HG03460 (cell line): Measurements from ENCODE around the gene EIF4E1B.

ENCODE experiments used
- ATAC-seq: cut with Tn5 transposase; IDR thresholded peaks from one replicate; pipeline ENCODE4 v1.9.1; 2021; ENCODE audit not compliant: unreplicated experiment

Gene EIF4E1B

GRCh38 chr5:176625966-176626875 is 4.3 kb upstream of the EIF4E1B start:
- ATAC-seq, result no peak

GRCh38 chr5:176626876-176627236 is 3.6 kb upstream of the EIF4E1B start:
- no peak for ATAC-seq

GRCh38 chr5:176627582-176627981 is 2.9 kb upstream of the EIF4E1B start:
- no peak for ATAC-seq

- no peak for ATAC-seq
These were observed 1.9 kb upstream of the EIF4E1B start for GRCh38 chr5:176628406-176629228.

GRCh38 chr5:176629317-176629852 is 1.1 kb upstream of the EIF4E1B start:
- no peak for ATAC-seq

GRCh38 chr5:176630681-176631222 is 277 bp downstream of the EIF4E1B start:
- no peak for ATAC-seq

- ATAC-seq, result no peak
These were observed 1.1 kb downstream of the EIF4E1B start for GRCh38 chr5:176631383-176632200.

- no peak for ATAC-seq
These were observed 2.3 kb downstream of the EIF4E1B start for GRCh38 chr5:176632745-176633144.

GRCh38 chr5:176633598-176633997 is 3.1 kb downstream of the EIF4E1B start:
- ATAC-seq, result no peak

- no peak for ATAC-seq
These were observed 6.0 kb downstream of the EIF4E1B start for GRCh38 chr5:176636426-176636825.

GRCh38 chr5:176637556-176637955 is 7.1 kb downstream of the EIF4E1B start:
- no peak for ATAC-seq

GRCh38 chr5:176638437-176638836 is 8.0 kb downstream of the EIF4E1B start:
- no peak for ATAC-seq

- no peak for ATAC-seq
These were observed 8.7 kb downstream of the EIF4E1B start for GRCh38 chr5:176639208-176639607.

GRCh38 chr5:176639981-176640380 is 9.5 kb downstream of the EIF4E1B start:
- ATAC-seq, result no peak

- ATAC-seq, result no peak
These were observed 10.1 kb downstream of the EIF4E1B start for GRCh38 chr5:176640616-176641015.

GRCh38 chr5:176642675-176643490 is 12.4 kb downstream of the EIF4E1B start:
- no peak for ATAC-seq

GRCh38 chr5:176643491-176644219 is 13.2 kb downstream of the EIF4E1B start:
- ATAC-seq, result no peak

GRCh38 chr5:176644294-176644693 is 13.8 kb downstream of the EIF4E1B start:
- ATAC-seq, result no peak
